ENCODE results near the gene NES.

The NES gene

GRCh38 chr1:156676820-156677615, at the start of gene NES:
NES (minus strand) TSS chr1:156677407; CDS start chr1:156677264, 143 bp downstream.
- no peak for DNase-seq (ENCODE audit: low read depth in 2 of 2)

- DNase-seq (ENCODE audit: low read depth in 2 of 2) = no peak
Measured at GRCh38 chr1:156726549-156727226, 49.5 kb upstream of the NES start.

- no peak for DNase-seq (ENCODE audit: low read depth in 2 of 2)
Measured at GRCh38 chr1:156725683-156726280, 48.6 kb upstream of the NES start.

- DNase-seq (ENCODE audit: low read depth in 2 of 2) = no peak
Measured at GRCh38 chr1:156721535-156721934, 44.3 kb upstream of the NES start.

- no peak for DNase-seq (ENCODE audit: low read depth in 2 of 2)
Measured at GRCh38 chr1:156721131-156721530, 43.9 kb upstream of the NES start.

GRCh38 chr1:156717351-156717750, 40.1 kb upstream of the NES start:
- DNase-seq (ENCODE audit: low read depth in 2 of 2) = no peak

GRCh38 chr1:156714830-156715229, 37.6 kb upstream of the NES start:
- no peak for DNase-seq (ENCODE audit: low read depth in 2 of 2)

- no peak for DNase-seq (ENCODE audit: low read depth in 2 of 2)
Measured at GRCh38 chr1:156712626-156713025, 35.4 kb upstream of the NES start.

GRCh38 chr1:156711011-156711817, 34.0 kb upstream of the NES start:
- no peak for DNase-seq (ENCODE audit: low read depth in 2 of 2)

- DNase-seq (ENCODE audit: low read depth in 2 of 2) = no peak
Measured at GRCh38 chr1:156709757-156710489, 32.7 kb upstream of the NES start.

GRCh38 chr1:156709031-156709430, 31.8 kb upstream of the NES start:
- no peak for DNase-seq (ENCODE audit: low read depth in 2 of 2)

- no peak for DNase-seq (ENCODE audit: low read depth in 2 of 2)
Measured at GRCh38 chr1:156708218-156708661, 31.0 kb upstream of the NES start.

GRCh38 chr1:156707417-156708217, 30.4 kb upstream of the NES start:
- DNase-seq (ENCODE audit: low read depth in 2 of 2) = no peak

- no peak for DNase-seq (ENCODE audit: low read depth in 2 of 2)
Measured at GRCh38 chr1:156706657-156707416, 29.6 kb upstream of the NES start.

GRCh38 chr1:156705918-156706656, 28.9 kb upstream of the NES start:
- DNase-seq (ENCODE audit: low read depth in 2 of 2) = no peak

GRCh38 chr1:156705321-156705917, 28.2 kb upstream of the NES start, which contains the start of gene CRABP2:
CRABP2 (minus strand) TSS chr1:156705583; CDS start chr1:156705446, 137 bp downstream.
- DNase-seq (ENCODE audit: low read depth in 2 of 2) = no peak

GRCh38 chr1:156704930-156705320, 27.7 kb upstream of the NES start:
- no peak for DNase-seq (ENCODE audit: low read depth in 2 of 2)

GRCh38 chr1:156704166-156704711, 27.0 kb upstream of the NES start:
- DNase-seq (ENCODE audit: low read depth in 2 of 2) = no peak

Measured in fibroblast of skin of left biceps (primary cell).